Peyer's patch (tissue), 4 donors: ENCODE results near the gene ZC3H18.

Experiments used
- CTCF ChIP-seq, 6 experiments: fragments of 450-650 bp in 4 of 6; fragments of 200-600 bp in 2 of 6; sonication (generic) in 1 of 6; IDR thresholded peaks; one replicate each; pipeline ENCODE4 v1.5.1; 2017 to 2019; ENCODE audit warnings: antibody characterized with exemption in 6 of 6, mild to moderate bottlenecking in 3 of 6, moderate library complexity in 1 of 6
- POLR2A ChIP-seq, 2 donors: fragments of 450-650 bp; IDR thresholded peaks; one replicate each; pipeline ENCODE4 v1.5.1; 2017; ENCODE audit warnings: antibody characterized with exemption in 2 of 2, mild to moderate bottlenecking in 2 of 2, moderate library complexity in 2 of 2

GRCh38 chr16:88524274-88524972 is 45.8 kb upstream of the ZC3H18 start:
- no peak for TF ChIP-seq POLR2A (IDR thresholded peaks at IDR 0.05)
- TF ChIP-seq CTCF (IDR thresholded peaks at IDR 0.05), result no peak
